ENCODE data around the gene MZT1.
"Not testable (repeated sequence)": the region's sequence is repeated elsewhere in the genome, so short reads cannot be mapped to it uniquely, and the experiment has no call there.

- not testable (repeated sequence) for TF ChIP-seq POLR2A (IDR thresholded peaks at IDR 0.05); CTCF (IDR thresholded peaks at IDR 0.05); EP300 (IDR thresholded peaks at IDR 0.05; ENCODE audit: low read depth)
These were observed 1.2 kb downstream of the MZT1 start for GRCh38 chr13:72726185-72726584.

Data from transverse colon (tissue), 3 donors.